ENCODE measurements around the gene PKDCC.
"Not testable (repeated sequence)": the region's sequence is repeated elsewhere in the genome, so short reads cannot be mapped to it uniquely, and the experiment has no call there.

PKDCC gene

GRCh38 chr2:42057159-42057901 lies 9.5 kb downstream of the PKDCC start:
- Histone ChIP-seq H3K36me3 (ENCODE audit: insufficient read depth, low read length) (peaks cover 37% of the 10 kb centered on the region), H3K4me3 (ENCODE audit: low read length) (no peak overlapping the region), H3K4me1 (ENCODE audit: insufficient read depth, low read length) (peaks cover 17% of the 10 kb centered on the region)

GRCh38 chr2:42057902-42058450 lies 10.2 kb downstream of the PKDCC start:
- H3K4me1 ChIP-seq (ENCODE audit: insufficient read depth, low read length): peaks cover 13% of the 10 kb centered on the region
- no peak overlapping the region for H2AFZ ChIP-seq (ENCODE audit: low read depth, low read length)
- H3K4me3 ChIP-seq (ENCODE audit: low read length): no peak overlapping the region
- peaks cover 37% of the 10 kb centered on the region for H3K36me3 ChIP-seq (ENCODE audit: insufficient read depth, low read length)
- H3K27me3 ChIP-seq (ENCODE audit: insufficient read depth, low read length): no peaks in the 10 kb centered on the region
- H3K9me3 ChIP-seq (ENCODE audit: low read length): no peaks in the 10 kb centered on the region

More at GRCh38 chr2:42057159-42057901, 9.5 kb downstream of the PKDCC start:
- no peaks in the 10 kb centered on the region for H3K27me3 ChIP-seq (ENCODE audit: insufficient read depth, low read length)
- H2AFZ ChIP-seq (ENCODE audit: low read depth, low read length): no peak overlapping the region
- no peaks in the 10 kb centered on the region for H3K9me3 ChIP-seq (ENCODE audit: low read length)

GRCh38 chr2:42059261-42059898 lies 11.6 kb downstream of the PKDCC start:
- Histone ChIP-seq H2AFZ (ENCODE audit: low read depth, low read length) (no peak overlapping the region), H3K4me3 (ENCODE audit: low read length) (no peak overlapping the region), H3K4me1 (ENCODE audit: insufficient read depth, low read length) (no peaks in the 10 kb centered on the region), H3K27me3 (ENCODE audit: insufficient read depth, low read length) (no peaks in the 10 kb centered on the region), H3K9me3 (ENCODE audit: low read length) (no peaks in the 10 kb centered on the region), H3K36me3 (ENCODE audit: insufficient read depth, low read length) (peaks cover 37% of the 10 kb centered on the region)

GRCh38 chr2:42060028-42060427 lies 12.2 kb downstream of the PKDCC start:
- Histone ChIP-seq H3K36me3 (ENCODE audit: insufficient read depth, low read length) (peaks cover 35% of the 10 kb centered on the region), H3K4me3 (ENCODE audit: low read length) (no peak overlapping the region), H2AFZ (ENCODE audit: low read depth, low read length) (no peak overlapping the region), H3K4me1 (ENCODE audit: insufficient read depth, low read length) (no peaks in the 10 kb centered on the region), H3K27me3 (ENCODE audit: insufficient read depth, low read length) (no peaks in the 10 kb centered on the region), H3K9me3 (ENCODE audit: low read length) (no peaks in the 10 kb centered on the region)

- H3K27me3 ChIP-seq (ENCODE audit: insufficient read depth, low read length): no peaks in the 10 kb centered on the region
- no peak overlapping the region for H2AFZ ChIP-seq (ENCODE audit: low read depth, low read length)
- H3K36me3 ChIP-seq (ENCODE audit: insufficient read depth, low read length): peaks cover 27% of the 10 kb centered on the region
- no peaks in the 10 kb centered on the region for H3K9me3 ChIP-seq (ENCODE audit: low read length)
- no peaks in the 10 kb centered on the region for H3K4me1 ChIP-seq (ENCODE audit: insufficient read depth, low read length)
- H3K4me3 ChIP-seq (ENCODE audit: low read length): no peak overlapping the region
These were observed 13.1 kb downstream of the PKDCC start for GRCh38 chr2:42060718-42061619.

GRCh38 chr2:42061839-42062238 lies 14.0 kb downstream of the PKDCC start:
- Histone ChIP-seq H3K36me3 (ENCODE audit: insufficient read depth, low read length) (peaks cover 26% of the 10 kb centered on the region), H2AFZ (ENCODE audit: low read depth, low read length) (no peak overlapping the region), H3K27me3 (ENCODE audit: insufficient read depth, low read length) (no peaks in the 10 kb centered on the region), H3K4me3 (ENCODE audit: low read length) (no peak overlapping the region), H3K9me3 (ENCODE audit: low read length) (no peaks in the 10 kb centered on the region), H3K4me1 (ENCODE audit: insufficient read depth, low read length) (no peaks in the 10 kb centered on the region)

GRCh38 chr2:42063431-42064171 lies 15.8 kb downstream of the PKDCC start:
- Histone ChIP-seq H2AFZ (ENCODE audit: low read depth, low read length) (no peak overlapping the region), H3K36me3 (ENCODE audit: insufficient read depth, low read length) (peaks cover 10% of the 10 kb centered on the region), H3K9me3 (ENCODE audit: low read length) (no peaks in the 10 kb centered on the region), H3K4me1 (ENCODE audit: insufficient read depth, low read length) (no peaks in the 10 kb centered on the region), H3K4me3 (ENCODE audit: low read length) (no peak overlapping the region), H3K27me3 (ENCODE audit: insufficient read depth, low read length) (no peaks in the 10 kb centered on the region)

- Histone ChIP-seq H3K4me1 (ENCODE audit: insufficient read depth, low read length) (no peaks in the 10 kb centered on the region), H3K9me3 (ENCODE audit: low read length) (no peaks in the 10 kb centered on the region), H3K27me3 (ENCODE audit: insufficient read depth, low read length) (no peaks in the 10 kb centered on the region), H2AFZ (ENCODE audit: low read depth, low read length) (no peak overlapping the region), H3K4me3 (ENCODE audit: low read length) (no peak overlapping the region), H3K36me3 (ENCODE audit: insufficient read depth, low read length) (peaks cover 3% of the 10 kb centered on the region)
These were observed 16.7 kb downstream of the PKDCC start for GRCh38 chr2:42064417-42064942.

- H3K4me3 ChIP-seq (ENCODE audit: low read length); H3K36me3 ChIP-seq (ENCODE audit: insufficient read depth, low read length); H3K4me1 ChIP-seq (ENCODE audit: insufficient read depth, low read length); H3K27me3 ChIP-seq (ENCODE audit: insufficient read depth, low read length); H2AFZ ChIP-seq (ENCODE audit: low read depth, low read length); H3K9me3 ChIP-seq (ENCODE audit: low read length): not testable (repeated sequence)
These were observed 17.9 kb downstream of the PKDCC start for GRCh38 chr2:42065753-42066152.

GRCh38 chr2:42067001-42067400 lies 19.2 kb downstream of the PKDCC start:
- H3K36me3 ChIP-seq (ENCODE audit: insufficient read depth, low read length): not testable (repeated sequence)

GRCh38 chr2:42067521-42067920 lies 19.7 kb downstream of the PKDCC start:
- Histone ChIP-seq H3K4me1 (ENCODE audit: insufficient read depth, low read length) (peaks cover 3% of the 10 kb centered on the region), H2AFZ (ENCODE audit: low read depth, low read length) (no peak overlapping the region), H3K36me3 (ENCODE audit: insufficient read depth, low read length) (no peaks in the 10 kb centered on the region), H3K27me3 (ENCODE audit: insufficient read depth, low read length) (no peaks in the 10 kb centered on the region), H3K4me3 (ENCODE audit: low read length) (no peak overlapping the region), H3K9me3 (ENCODE audit: low read length) (no peaks in the 10 kb centered on the region)

More at GRCh38 chr2:42067001-42067400, 19.2 kb downstream of the PKDCC start:
- H2AFZ ChIP-seq (ENCODE audit: low read depth, low read length); H3K4me1 ChIP-seq (ENCODE audit: insufficient read depth, low read length); H3K27me3 ChIP-seq (ENCODE audit: insufficient read depth, low read length); H3K9me3 ChIP-seq (ENCODE audit: low read length); H3K4me3 ChIP-seq (ENCODE audit: low read length): not testable (repeated sequence)

GRCh38 chr2:42068571-42069178 lies 20.9 kb downstream of the PKDCC start:
- H3K27me3 ChIP-seq (ENCODE audit: insufficient read depth, low read length): no peaks in the 10 kb centered on the region
- no peaks in the 10 kb centered on the region for H3K36me3 ChIP-seq (ENCODE audit: insufficient read depth, low read length)

More at GRCh38 chr2:42068571-42069178, 20.9 kb downstream of the PKDCC start:
- H3K9me3 ChIP-seq (ENCODE audit: low read length): no peaks in the 10 kb centered on the region
- H3K4me1 ChIP-seq (ENCODE audit: insufficient read depth, low read length): peaks cover 12% of the 10 kb centered on the region
- H2AFZ ChIP-seq (ENCODE audit: low read depth, low read length): no peak overlapping the region
- no peak overlapping the region for H3K4me3 ChIP-seq (ENCODE audit: low read length)
